GM19455 (cell line): Measurements from ENCODE around the gene FAM180A.

Experiments
- ATAC-seq: cut with Tn5 transposase; IDR thresholded peaks from one replicate; pipeline ENCODE4 v1.9.1; 2021; ENCODE audit not compliant: unreplicated experiment

The FAM180A gene

DNA sequence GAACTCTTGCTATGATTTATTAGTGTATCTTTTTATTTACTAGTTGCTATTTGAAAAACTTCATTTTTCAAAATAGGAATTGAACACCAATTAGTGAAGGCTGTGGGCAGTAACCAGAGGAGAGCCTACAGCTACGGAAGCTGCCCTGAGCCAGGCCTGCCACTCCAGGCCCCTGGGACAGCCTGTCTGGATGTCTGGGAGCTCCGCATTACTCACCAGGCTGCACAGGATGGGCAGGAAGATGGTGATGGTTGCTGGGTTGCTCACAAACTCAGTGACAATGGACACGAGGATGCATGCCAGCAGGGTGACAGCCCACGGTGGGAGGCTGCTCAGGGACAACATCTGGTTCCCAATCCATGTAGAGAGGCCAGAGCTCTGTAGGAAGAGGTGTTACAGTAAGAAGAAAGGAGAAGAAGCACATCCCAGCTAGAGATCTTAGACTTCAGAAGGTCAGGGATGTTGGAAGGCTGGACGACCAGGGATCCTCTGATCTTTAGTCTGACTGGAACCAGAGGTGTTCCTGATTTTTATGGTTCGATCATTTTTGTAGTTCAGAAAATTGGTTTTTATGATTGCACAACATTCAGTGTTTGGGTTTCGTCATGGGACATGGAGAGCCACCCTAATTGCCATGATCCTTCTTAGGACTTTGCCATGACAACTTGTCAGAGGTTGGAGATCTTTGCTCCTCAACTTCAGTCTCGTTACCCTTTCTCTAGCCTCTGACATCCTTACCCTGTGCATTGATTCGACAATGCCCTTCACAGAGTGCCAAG, 63.1 kb downstream of the FAM180A start:
- no peak for ATAC-seq

DNA sequence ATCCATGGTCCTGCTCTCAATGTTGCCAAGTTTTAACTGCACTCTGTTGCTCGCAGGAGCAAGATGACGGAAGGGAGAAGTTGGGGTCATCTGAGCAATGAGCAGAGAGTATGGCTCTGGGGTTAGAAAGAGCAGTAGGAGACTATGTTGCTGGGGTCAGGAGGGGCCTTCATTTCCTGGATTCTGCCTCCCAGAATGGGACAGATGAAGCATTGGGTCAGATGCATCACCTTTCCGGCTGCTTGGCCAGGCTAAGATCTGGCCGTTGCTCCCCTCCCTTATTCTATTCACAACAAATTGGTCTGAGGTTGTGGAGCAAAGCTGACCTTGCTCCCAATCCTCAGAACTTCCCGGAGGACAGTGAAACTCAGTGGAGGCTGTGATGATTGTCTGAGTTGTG, 63.9 kb downstream of the FAM180A start:
- ATAC-seq: no peak

DNA sequence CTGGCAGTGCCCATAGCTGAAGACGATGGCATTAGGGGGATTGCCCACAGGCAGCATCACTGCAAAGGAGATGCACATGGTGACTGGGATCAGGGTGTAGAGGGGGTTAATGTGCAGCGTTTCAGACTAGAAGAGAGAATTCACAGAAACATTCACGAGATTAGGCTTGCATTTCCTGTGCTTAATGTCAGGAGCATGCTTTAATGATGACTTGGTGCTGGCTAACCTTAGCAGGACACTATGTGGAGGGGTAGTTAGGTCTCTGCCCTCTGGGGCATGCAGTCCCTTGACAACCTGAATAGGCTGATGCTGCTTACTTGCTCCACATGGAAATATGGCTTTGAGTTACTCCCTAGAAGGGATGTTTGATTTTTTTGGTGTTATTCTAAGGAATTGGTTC, 64.5 kb downstream of the FAM180A start:
- no peak for ATAC-seq

DNA sequence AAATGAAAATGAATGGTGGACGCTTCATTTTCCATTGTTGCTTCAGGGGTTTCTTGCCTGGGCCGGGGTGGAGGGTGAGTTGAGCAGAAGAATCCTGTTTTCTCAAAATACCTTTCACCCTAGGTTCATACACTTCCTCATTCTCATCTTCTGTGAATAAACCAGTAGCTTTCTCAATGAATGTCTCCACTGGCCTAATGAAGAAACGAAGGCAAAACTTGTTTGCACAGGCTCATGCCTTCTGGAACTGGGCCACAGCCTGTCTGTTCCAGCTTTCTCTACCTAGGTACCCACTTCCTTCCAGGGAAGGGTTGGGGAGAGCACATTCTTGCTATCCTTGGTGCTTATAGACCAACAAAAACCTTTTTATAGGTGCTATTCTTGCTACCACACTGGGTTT, 65.0 kb downstream of the FAM180A start:
- no peak for ATAC-seq

DNA sequence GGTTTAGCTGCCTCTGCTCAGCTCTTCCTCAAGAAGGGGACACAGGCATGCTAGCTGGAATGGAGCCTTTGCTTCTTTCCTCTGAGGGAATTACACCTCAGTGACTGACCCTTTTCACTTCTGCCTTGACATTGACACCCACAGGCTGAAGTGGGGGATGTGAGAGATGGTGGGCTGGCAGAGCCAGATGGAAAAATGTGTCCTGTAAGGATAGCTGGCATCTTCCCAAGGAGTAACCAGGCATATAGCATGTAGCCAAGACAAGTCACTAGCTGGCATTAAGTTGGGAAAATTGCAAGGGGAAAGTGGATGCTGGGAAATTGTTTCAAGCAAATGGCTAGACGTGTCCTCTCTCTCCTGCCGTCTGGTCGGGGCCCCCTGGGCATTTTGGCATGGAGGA, 66.4 kb downstream of the FAM180A start:
- ATAC-seq: no peak

DNA sequence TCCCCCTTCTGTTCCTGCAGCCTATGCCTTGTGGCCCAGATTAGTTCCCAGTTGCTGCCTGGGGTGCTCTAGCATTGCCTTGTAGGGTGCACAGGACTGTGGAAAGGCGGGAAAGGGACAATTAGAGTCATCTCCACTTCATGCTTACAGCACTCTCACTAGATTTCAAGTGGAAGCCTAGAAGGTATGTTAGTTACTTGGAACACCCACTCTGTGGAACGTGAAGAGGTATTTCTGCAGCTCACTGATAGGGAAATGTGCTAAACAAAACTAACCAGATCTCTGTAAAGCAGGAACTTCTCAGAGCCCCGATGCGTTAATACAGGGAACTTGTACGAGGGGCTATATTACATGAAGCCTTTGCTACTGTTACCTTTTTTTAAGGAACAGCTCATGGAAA, 66.9 kb downstream of the FAM180A start:
- ATAC-seq: no peak
